Osteocyte (in vitro differentiated cells): Measurements from ENCODE around the gene CHD9NB. TPM values are rescaled to one million over a fixed set of nuclear protein-coding genes. Genes with fewer than 3 reads are reported as not detected.

Experiments
- DNase-seq: peaks from one replicate; pipeline ENCODE4 v3.0.0; 2021; ENCODE audit warnings: mixed read lengths; ENCODE audit not compliant: unreplicated experiment; ENCODE audit errors: extremely low spot score
- H3K27ac Mint-ChIP-seq: one replicate; pipeline ENCODE4 v1.8.0; 2021; ENCODE audit warnings: mild to moderate bottlenecking, mixed read lengths; ENCODE audit not compliant: unreplicated experiment
- H3K27me3 Mint-ChIP-seq: one replicate; pipeline ENCODE4 v1.8.0; 2021; ENCODE audit warnings: mixed read lengths; ENCODE audit not compliant: unreplicated experiment
- H3K36me3 Mint-ChIP-seq: one replicate; pipeline ENCODE4 v1.8.0; 2021; ENCODE audit warnings: mixed read lengths; ENCODE audit not compliant: unreplicated experiment
- H3K4me1 Mint-ChIP-seq: one replicate; pipeline ENCODE4 v1.8.0; 2021; ENCODE audit warnings: mixed read lengths; ENCODE audit not compliant: unreplicated experiment
- H3K4me3 Mint-ChIP-seq: one replicate; pipeline ENCODE4 v1.8.0; 2021; ENCODE audit warnings: mild to moderate bottlenecking, moderate library complexity, mixed read lengths; ENCODE audit not compliant: unreplicated experiment
- H3K9me3 Mint-ChIP-seq: one replicate; pipeline ENCODE4 v1.8.0; 2021; ENCODE audit warnings: mixed read lengths; ENCODE audit not compliant: unreplicated experiment
- long read RNA-seq: library from polyadenylated mRNA; unstranded; transcript quantifications from one replicate; pipeline ENCODE4 v2.0.0, GENCODE V29; 2021
- total RNA-seq: library from RNA; stranded (reverse); gene quantifications from 2 replicates; pipeline ENCODE4 v1.2.1, GENCODE V29; 2021
- TF ChIP-seq, protein P1 (sequence below): fragments of 200-600 bp; sonication (generic); IDR thresholded peaks from 2 replicates; pipeline ENCODE4 v1.5.0; 2021; ENCODE audit warnings: antibody characterized with exemption, mild to moderate bottlenecking, moderate library complexity

Gene CHD9NB
- 3.4 and 4.8 TPM in 2 replicates for total RNA-seq
- long read RNA-seq, partial matches to known transcripts = 3 of 5 reads
- long read RNA-seq, other reads (novel, unspliced or antisense) = 2 of 5 reads

DNA sequence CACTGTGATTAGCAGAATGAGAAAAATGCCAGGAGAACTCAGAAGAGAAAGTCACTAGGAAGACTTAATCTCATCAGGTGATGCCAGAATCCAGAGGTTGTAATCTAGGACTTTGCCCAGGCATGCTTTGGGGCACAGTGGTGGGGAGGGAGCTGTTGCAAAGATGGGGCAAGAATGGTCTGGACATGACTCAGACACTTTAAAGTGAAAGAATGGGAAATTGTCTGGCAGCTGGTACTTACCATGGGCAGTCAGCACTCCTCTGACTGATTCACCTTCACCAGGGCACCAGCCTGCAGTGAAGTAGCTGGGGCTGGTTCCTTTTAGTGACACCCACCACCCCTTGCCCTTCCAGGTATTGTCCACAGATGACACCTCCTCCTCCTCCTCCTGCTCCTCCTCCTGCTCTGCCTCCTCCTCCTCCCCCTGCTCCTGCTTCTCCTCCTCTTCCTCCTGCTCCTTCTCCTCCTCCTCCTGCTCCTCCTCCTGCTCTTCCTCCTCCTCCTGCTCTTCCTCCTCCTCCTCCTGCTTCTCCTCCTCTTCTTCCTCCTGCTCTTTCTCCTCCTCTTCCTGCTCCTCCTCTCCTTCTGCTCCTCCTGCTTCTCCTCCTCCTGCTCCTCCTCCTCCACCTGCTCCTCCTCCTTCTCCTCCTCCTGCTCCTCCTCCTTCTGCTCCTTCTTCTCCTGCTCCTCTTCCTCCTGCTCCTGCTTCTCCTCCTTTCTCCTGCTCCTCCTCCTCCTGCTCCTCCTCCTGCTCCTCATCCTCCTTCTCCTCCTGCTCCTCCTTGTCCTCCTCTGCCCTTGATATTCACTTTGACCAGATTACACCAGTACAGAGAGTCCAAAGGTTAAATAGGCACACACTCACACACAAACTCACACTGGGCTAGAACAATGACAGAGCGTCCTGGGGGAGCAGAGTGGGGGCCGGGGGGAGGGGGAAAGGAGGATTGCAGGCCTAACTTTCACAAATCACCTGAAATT, at the start of gene CHD9NB:
CHD9NB (minus strand) TSS at position 379 of the 983 bp plus-strand sequence. CDS start 8,739 bp downstream, outside the sequence.
- peak within 1 kb of the TSS; percentile 62 for H3K4me3 Mint-ChIP-seq
- no peaks in the 10 kb centered on the region for H3K27me3 Mint-ChIP-seq
- H3K27ac Mint-ChIP-seq = peak within 1 kb of the TSS; percentile 82
- TF ChIP-seq, protein P1, sequence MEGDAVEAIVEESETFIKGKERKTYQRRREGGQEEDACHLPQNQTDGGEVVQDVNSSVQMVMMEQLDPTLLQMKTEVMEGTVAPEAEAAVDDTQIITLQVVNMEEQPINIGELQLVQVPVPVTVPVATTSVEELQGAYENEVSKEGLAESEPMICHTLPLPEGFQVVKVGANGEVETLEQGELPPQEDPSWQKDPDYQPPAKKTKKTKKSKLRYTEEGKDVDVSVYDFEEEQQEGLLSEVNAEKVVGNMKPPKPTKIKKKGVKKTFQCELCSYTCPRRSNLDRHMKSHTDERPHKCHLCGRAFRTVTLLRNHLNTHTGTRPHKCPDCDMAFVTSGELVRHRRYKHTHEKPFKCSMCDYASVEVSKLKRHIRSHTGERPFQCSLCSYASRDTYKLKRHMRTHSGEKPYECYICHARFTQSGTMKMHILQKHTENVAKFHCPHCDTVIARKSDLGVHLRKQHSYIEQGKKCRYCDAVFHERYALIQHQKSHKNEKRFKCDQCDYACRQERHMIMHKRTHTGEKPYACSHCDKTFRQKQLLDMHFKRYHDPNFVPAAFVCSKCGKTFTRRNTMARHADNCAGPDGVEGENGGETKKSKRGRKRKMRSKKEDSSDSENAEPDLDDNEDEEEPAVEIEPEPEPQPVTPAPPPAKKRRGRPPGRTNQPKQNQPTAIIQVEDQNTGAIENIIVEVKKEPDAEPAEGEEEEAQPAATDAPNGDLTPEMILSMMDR = no peak
- no peaks in the 10 kb centered on the region for H3K36me3 Mint-ChIP-seq
- H3K9me3 Mint-ChIP-seq = no peaks in the 10 kb centered on the region
- DNase-seq = no peak
- H3K4me1 Mint-ChIP-seq = peaks cover 44% of the 10 kb centered on the region

DNA sequence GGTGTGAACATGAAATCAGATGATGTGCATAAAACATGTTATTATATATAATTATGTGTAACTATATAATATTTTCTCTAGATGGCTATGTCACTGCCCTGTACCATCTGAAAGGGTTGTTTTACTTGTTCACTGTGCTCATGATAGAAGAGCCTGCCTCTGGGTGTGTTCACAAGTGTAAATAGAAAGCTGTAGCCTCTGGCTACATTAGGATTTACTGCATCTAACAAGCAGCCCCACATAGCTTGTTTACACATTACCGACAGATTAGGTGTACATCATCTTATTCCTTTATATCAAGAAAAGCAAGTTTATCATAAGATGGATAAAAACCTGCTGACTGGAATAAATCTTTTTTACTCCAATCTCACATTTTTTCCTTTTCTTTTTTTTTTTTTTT, 48.2 kb upstream of the CHD9NB start:
- TF ChIP-seq, protein P1 = no peak
- peak overlapping the region; percentile 96 for H3K27ac Mint-ChIP-seq
- no peaks in the 10 kb centered on the region for H3K27me3 Mint-ChIP-seq
- peaks cover 2% of the 10 kb centered on the region for H3K36me3 Mint-ChIP-seq
- peaks cover 48% of the 10 kb centered on the region for H3K4me1 Mint-ChIP-seq
- H3K4me3 Mint-ChIP-seq = no peak overlapping the region
- H3K9me3 Mint-ChIP-seq = no peaks in the 10 kb centered on the region
- no peak for DNase-seq

DNA sequence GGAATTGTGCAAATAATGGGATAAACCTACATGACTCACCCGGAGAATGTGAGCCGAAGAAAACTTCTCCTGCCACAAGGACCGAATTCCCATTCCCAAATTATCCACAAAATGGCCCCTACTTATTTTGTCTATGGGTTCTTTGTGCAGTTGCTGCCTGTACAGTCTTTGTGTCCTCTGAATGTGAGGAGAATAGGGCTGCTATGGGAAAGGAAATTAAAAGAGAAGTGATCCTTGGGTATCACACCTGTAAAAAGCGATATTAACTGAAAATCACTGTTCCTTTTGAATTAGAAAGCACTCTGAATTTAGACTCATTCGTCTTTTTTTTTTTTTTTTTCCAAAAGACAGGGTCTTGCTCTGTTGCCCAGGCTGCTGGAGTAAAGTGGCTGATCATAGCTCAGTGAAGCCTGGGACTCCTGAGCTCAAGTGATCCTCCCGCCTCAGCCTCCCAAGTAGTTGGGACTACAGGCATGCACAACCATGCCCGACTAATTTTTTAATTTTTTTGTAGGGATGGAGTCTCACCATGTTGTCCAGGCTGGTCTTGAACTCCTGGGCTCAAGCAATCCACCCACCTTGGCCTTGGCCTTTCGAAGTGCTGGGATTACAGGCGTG, 47.5 kb upstream of the CHD9NB start:
- Mint-ChIP-seq H3K4me1 (peaks cover 50% of the 10 kb centered on the region), H3K27ac (peak overlapping the region; percentile 96), H3K36me3 (peaks cover 2% of the 10 kb centered on the region), H3K27me3 (no peaks in the 10 kb centered on the region), H3K4me3 (peak overlapping the region; percentile 72), H3K9me3 (no peaks in the 10 kb centered on the region)
- no peak for DNase-seq
- TF ChIP-seq, protein P1 = no peak

DNA sequence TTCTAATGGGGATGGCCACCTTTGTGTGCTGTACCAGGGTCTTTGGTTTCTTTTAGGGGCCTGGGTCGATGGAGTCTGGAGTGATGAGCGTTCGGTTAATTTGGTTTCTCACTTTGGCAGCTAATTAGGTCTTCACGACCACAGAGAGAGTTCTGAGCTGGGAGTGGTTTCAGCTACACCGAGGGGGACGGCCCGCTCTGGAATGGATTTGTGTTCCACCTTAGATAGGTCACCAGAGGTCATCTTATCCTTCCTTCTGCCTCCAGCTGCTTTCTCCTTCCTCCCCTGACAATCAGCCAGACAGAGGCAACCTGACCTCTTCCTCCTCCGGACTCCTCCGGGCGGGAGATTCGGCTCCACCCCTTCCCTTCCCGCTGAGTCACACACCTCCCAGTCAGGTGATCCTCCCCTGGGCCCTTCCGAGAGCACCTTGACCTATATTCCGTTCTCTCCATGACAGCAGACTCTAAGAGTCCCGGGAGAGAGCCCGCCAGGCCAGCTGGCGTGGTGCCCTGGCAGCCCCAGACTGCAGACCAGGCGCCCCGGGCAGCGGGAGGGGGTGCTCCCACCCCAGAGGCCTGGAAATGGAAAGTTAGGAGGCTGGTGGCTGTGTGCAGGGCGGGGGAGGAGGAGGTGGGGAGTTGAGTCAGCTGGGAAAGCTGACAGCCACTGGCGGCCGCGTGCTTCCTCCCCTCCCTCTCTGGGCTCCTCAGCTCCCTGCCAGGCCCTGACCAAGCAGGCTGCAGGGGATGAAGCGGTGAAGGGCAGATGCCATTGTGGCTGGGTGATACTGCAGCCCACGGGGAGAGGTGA, 46.8 kb upstream of the CHD9NB start:
- H3K36me3 Mint-ChIP-seq = peaks cover 5% of the 10 kb centered on the region
- peak; percentile 95 for DNase-seq
- H3K4me3 Mint-ChIP-seq = peak overlapping the region; percentile 72
- H3K9me3 Mint-ChIP-seq = no peaks in the 10 kb centered on the region
- peak overlapping the region; percentile 96 for H3K27ac Mint-ChIP-seq
- H3K27me3 Mint-ChIP-seq = no peaks in the 10 kb centered on the region
- H3K4me1 Mint-ChIP-seq = peaks cover 55% of the 10 kb centered on the region
- TF ChIP-seq, protein P1 = no peak
